Muscle of leg (tissue), 11 donors: ENCODE measurements around the gene CLNK. TPM values are rescaled to one million over a fixed set of nuclear protein-coding genes. Genes with fewer than 3 reads are reported as not detected.

Source experiments
- DNase-seq: peaks from one replicate; pipeline ENCODE4 v3.0.0; 2013
- H3K27ac ChIP-seq: one replicate; pipeline ENCODE4 v1.5.1; 2013; ENCODE audit warnings: mild to moderate bottlenecking, low read length, control low read depth
- H3K27me3 ChIP-seq: one replicate; pipeline ENCODE4 v1.6.1; 2013; ENCODE audit warnings: low read length; ENCODE audit not compliant: control insufficient read depth, insufficient read depth
- H3K36me3 ChIP-seq: one replicate; pipeline ENCODE4 v1.6.1; 2013; ENCODE audit warnings: low read length; ENCODE audit not compliant: control insufficient read depth, insufficient read depth
- H3K4me1 ChIP-seq: one replicate; pipeline ENCODE4 v1.6.1; 2013; ENCODE audit warnings: low read length; ENCODE audit not compliant: control insufficient read depth, insufficient read depth
- H3K4me3 ChIP-seq: one replicate; pipeline ENCODE4 v1.5.1; 2013; ENCODE audit warnings: low read length, control low read depth
- H3K9me3 ChIP-seq: replicated peaks from 2 replicates; pipeline ENCODE4 v1.6.1; 2013; ENCODE audit warnings: low read depth, low read length; ENCODE audit not compliant: control insufficient read depth
- WGBS: methylation state at CpG from one replicate; pipeline ENCODE4 v1.1.5; 2013; ENCODE audit warnings: missing lambda C conversion rate; ENCODE audit not compliant: insufficient coverage; 5-methylcytosine and 5-hydroxymethylcytosine counted together
- polyA plus RNA-seq, 8 donors: library from polyadenylated mRNA; unstranded; fragments of 120-200 nt; gene quantifications; one replicate each; pipeline versions ENCODE4 v1.2.1 to v1.2.3, GENCODE V29; 2013; ENCODE audit warnings: inconsistent platforms in 1 of 8, low replicate concordance in 1 of 8; ENCODE audit not compliant: insufficient read length in 8 of 8, insufficient read depth in 1 of 8
- total RNA-seq: library from RNA; stranded (reverse); fragments of 120-200 nt; gene quantifications from one replicate; pipeline ENCODE4 v1.2.4, GENCODE V29; 2013

Gene CLNK
- total and polyA plus RNA-seq, 9 donors = 0.04 to 0.32 (median 0.21) TPM; not detected in 1

GRCh38 chr4:10456595-10457254 lies 227.8 kb downstream of the CLNK start:
- peak; percentile 75 for DNase-seq
- H3K9me3 ChIP-seq = peaks cover 4% of the 10 kb centered on the region
- peaks cover 18% of the 10 kb centered on the region for H3K27me3 ChIP-seq
- H3K4me1 ChIP-seq = peaks cover 18% of the 10 kb centered on the region
- H3K36me3 ChIP-seq = peaks cover 24% of the 10 kb centered on the region
- under 1% methylated on average over 96 of the region's 96 CpGs for WGBS
- peak overlapping the region; percentile 65 for H3K4me3 ChIP-seq
- peak overlapping the region; percentile 35 for H3K27ac ChIP-seq

GRCh38 chr4:10456260-10456594 lies 228.3 kb downstream of the CLNK start:
- peaks cover 6% of the 10 kb centered on the region for H3K9me3 ChIP-seq

GRCh38 chr4:10455133-10455532 lies 229.4 kb downstream of the CLNK start:
- Histone ChIP-seq H3K4me3 (no peak overlapping the region), H3K27ac (no peak overlapping the region), H3K4me1 (peaks cover 11% of the 10 kb centered on the region), H3K36me3 (peaks cover 34% of the 10 kb centered on the region), H3K9me3 (peaks cover 8% of the 10 kb centered on the region), H3K27me3 (peaks cover 8% of the 10 kb centered on the region)
- WGBS = no CpG with 5 or more reads among the region's 2 CpGs
- DNase-seq = no peak

More at GRCh38 chr4:10456260-10456594, 228.3 kb downstream of the CLNK start:
- DNase-seq = no peak
- Histone ChIP-seq H3K4me1 (peaks cover 14% of the 10 kb centered on the region), H3K4me3 (peak overlapping the region; percentile 65), H3K36me3 (peaks cover 25% of the 10 kb centered on the region), H3K27ac (peak overlapping the region; percentile 35), H3K27me3 (peaks cover 14% of the 10 kb centered on the region)
- 18% methylated on average over 10 of the region's 11 CpGs for WGBS

GRCh38 chr4:10454726-10455125 lies 229.8 kb downstream of the CLNK start:
- peaks cover 8% of the 10 kb centered on the region for H3K27me3 ChIP-seq
- no peak for DNase-seq
- peaks cover 38% of the 10 kb centered on the region for H3K36me3 ChIP-seq
- H3K9me3 ChIP-seq = peaks cover 8% of the 10 kb centered on the region
- peaks cover 11% of the 10 kb centered on the region for H3K4me1 ChIP-seq
- no peak overlapping the region for H3K4me3 ChIP-seq
- WGBS = 87% methylated on average over 4 of the region's 6 CpGs
- H3K27ac ChIP-seq = no peak overlapping the region

- Histone ChIP-seq H3K4me3 (no peak overlapping the region), H3K27ac (no peak overlapping the region), H3K36me3 (peaks cover 38% of the 10 kb centered on the region), H3K9me3 (peaks cover 11% of the 10 kb centered on the region), H3K4me1 (peaks cover 11% of the 10 kb centered on the region), H3K27me3 (peaks cover 8% of the 10 kb centered on the region)
- no peak for DNase-seq
- no CpG with 5 or more reads among the region's 1 CpG for WGBS
These were observed 230.4 kb downstream of the CLNK start for GRCh38 chr4:10454121-10454520.

- WGBS = 86% methylated on average over 1 of the region's 5 CpGs
- Histone ChIP-seq H3K36me3 (peaks cover 48% of the 10 kb centered on the region), H3K27me3 (no peaks in the 10 kb centered on the region), H3K27ac (no peak overlapping the region), H3K4me3 (no peak overlapping the region), H3K4me1 (no peaks in the 10 kb centered on the region), H3K9me3 (peaks cover 54% of the 10 kb centered on the region)
- DNase-seq = no peak
These were observed 235.6 kb downstream of the CLNK start for GRCh38 chr4:10448991-10449390.

GRCh38 chr4:10442976-10443375 lies 241.6 kb downstream of the CLNK start:
- Histone ChIP-seq H3K4me1 (no peaks in the 10 kb centered on the region), H3K36me3 (peaks cover 23% of the 10 kb centered on the region), H3K9me3 (peaks cover 54% of the 10 kb centered on the region), H3K27me3 (no peaks in the 10 kb centered on the region), H3K27ac (no peak overlapping the region), H3K4me3 (no peak overlapping the region)
- 97% methylated on average over 3 of the region's 5 CpGs for WGBS
- no peak for DNase-seq

- peaks cover 23% of the 10 kb centered on the region for H3K36me3 ChIP-seq
- WGBS = 84% methylated on average over 3 of the region's 4 CpGs
- H3K9me3 ChIP-seq = peaks cover 41% of the 10 kb centered on the region
These were observed 243.1 kb downstream of the CLNK start for GRCh38 chr4:10441512-10441911.

GRCh38 chr4:10438924-10439323 lies 245.6 kb downstream of the CLNK start:
- Histone ChIP-seq H3K4me3 (no peak overlapping the region), H3K4me1 (no peaks in the 10 kb centered on the region), H3K27ac (no peak overlapping the region), H3K27me3 (no peaks in the 10 kb centered on the region), H3K36me3 (peaks cover 2% of the 10 kb centered on the region), H3K9me3 (peaks cover 19% of the 10 kb centered on the region)
- DNase-seq = no peak
- no CpG with 5 or more reads among the region's 1 CpG for WGBS

More at GRCh38 chr4:10441512-10441911, 243.1 kb downstream of the CLNK start:
- Histone ChIP-seq H3K27me3 (no peaks in the 10 kb centered on the region), H3K27ac (no peak overlapping the region), H3K4me3 (no peak overlapping the region), H3K4me1 (no peaks in the 10 kb centered on the region)
- DNase-seq = no peak

GRCh38 chr4:10437735-10438134 lies 246.8 kb downstream of the CLNK start:
- WGBS = no CpG with 5 or more reads among the region's 1 CpG
- Histone ChIP-seq H3K27me3 (no peaks in the 10 kb centered on the region), H3K4me1 (no peaks in the 10 kb centered on the region), H3K4me3 (no peak overlapping the region), H3K27ac (no peak overlapping the region), H3K36me3 (no peaks in the 10 kb centered on the region), H3K9me3 (peaks cover 7% of the 10 kb centered on the region)
- DNase-seq = no peak
